ENCODE data around the gene TPGS2. TPM values are rescaled to one million over a fixed set of nuclear protein-coding genes. Genes with fewer than 3 reads are reported as not detected.

TPGS2 gene
- total RNA-seq, 2 experiments from 2014 or later, result 44.8 to 55.1 TPM

DNA sequence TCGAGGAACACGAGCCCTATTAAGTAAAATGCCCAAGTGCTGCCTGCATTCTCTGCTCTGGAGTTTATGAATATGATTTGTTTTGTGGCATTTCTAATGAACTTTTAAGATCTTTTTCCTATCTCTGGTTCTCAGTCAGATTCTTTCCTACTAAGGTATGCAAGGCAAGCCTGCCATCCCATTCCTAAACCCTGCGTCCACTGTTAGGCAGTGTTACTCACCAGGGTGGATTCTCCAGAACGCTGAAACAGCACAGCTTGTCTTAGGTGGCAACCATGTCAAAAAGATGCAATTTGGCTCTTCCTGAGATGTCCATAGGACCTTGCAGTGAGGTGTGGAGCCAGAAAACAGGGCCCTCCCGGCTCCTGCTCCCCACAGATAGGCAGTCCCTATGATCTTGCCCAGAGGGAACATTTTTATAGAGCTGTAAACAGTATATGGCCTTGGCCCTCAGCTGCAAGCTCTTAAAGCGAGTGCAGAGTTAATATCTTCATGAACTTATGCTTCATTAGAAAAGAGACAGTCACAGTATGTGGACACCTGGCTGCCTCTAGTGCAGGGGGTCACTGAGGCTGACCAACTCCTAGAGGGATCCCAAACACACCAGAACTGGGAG, 84.4 kb downstream of the TPGS2 start:
- DNase-seq (ENCODE audit: low spot score), result no peak
- H3K9me3 ChIP-seq (ENCODE audit: low read length), result no peaks in the 10 kb centered on the region
- no TSS peak for BruUV-seq (replicated peaks)
- no peaks in the 10 kb centered on the region for H3K79me2 ChIP-seq (ENCODE audit: insufficient read depth, low read depth, low read length)
- H4K20me1 ChIP-seq (ENCODE audit: insufficient read depth, low read length), result no peaks in the 10 kb centered on the region
- no peak overlapping the region for H3K4me3 ChIP-seq (ENCODE audit: low read depth, low read length, poor library complexity, severe bottlenecking)
- H3K36me3 ChIP-seq (ENCODE audit: insufficient read depth, low read length), result no peaks in the 10 kb centered on the region
- ChIA-PET CTCF (ENCODE audit: unreplicated experiment) (no interaction called here), POLR2A (no interaction called here)
- H2AFZ ChIP-seq (ENCODE audit: low read length), result no peak overlapping the region
- H3K4me2 ChIP-seq (ENCODE audit: low read length), result no peak overlapping the region
- no peaks in the 10 kb centered on the region for H3K9me2 ChIP-seq (ENCODE audit: insufficient read depth, low read length)
- no peaks in the 10 kb centered on the region for H3K4me1 ChIP-seq (ENCODE audit: insufficient read depth, low read length, poor library complexity, severe bottlenecking)
- no peak overlapping the region for H3K27ac ChIP-seq (ENCODE audit: low read depth, low read length, poor library complexity, severe bottlenecking)
- intact Hi-C loops (cut with micrococcal nuclease; ENCODE audit: unreplicated experiment), result no loop called here
- TF ChIP-seq CTCF (conservative IDR thresholded peaks at IDR 0.05; ENCODE audit: low read length), result no peak
- no peak for TF ChIP-seq EZH2phosphoT487 (IDR thresholded peaks at IDR 0.05; ENCODE audit: borderline replicate concordance, low read depth, low read length)

Other genes starting within 250 kb of the TPGS2 start
- 3.0 and 4.4 TPM in 2 replicates for gene KIAA1328, start 125 bp upstream of the TPGS2 start, total RNA-seq (2014; rRNA removed; shearing (Covaris generic))
- gene KIAA1328, start 125 bp upstream of the TPGS2 start, total RNA-seq (2022), result 5.8 and 8.0 TPM in 2 replicates

Measured in OCI-LY7 (cell line).